ENCODE results near the gene SMC3.

DNA sequence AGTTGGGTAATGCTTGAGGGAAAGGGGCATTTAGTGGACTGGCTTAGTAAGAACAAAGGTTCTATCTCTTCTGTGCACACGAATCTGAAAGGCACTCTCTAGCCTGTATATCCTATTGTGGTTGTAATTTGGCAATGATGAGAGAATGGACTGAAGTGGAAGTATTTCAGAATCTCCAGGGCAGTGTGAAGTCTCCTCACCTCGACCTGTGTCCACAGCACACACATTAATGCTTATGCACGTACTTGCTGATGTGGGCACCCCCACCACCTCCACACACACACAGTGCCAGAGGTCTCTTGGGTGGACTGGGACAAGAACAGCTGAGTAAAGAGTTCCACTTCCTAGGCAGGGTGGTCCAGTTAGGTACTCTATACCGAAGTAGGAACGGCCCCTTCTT lies 6.9 kb downstream of the SMC3 start:
- no peak for TF ChIP-seq POLR2A (IDR thresholded peaks at IDR 0.05)
- TF ChIP-seq, protein P1, sequence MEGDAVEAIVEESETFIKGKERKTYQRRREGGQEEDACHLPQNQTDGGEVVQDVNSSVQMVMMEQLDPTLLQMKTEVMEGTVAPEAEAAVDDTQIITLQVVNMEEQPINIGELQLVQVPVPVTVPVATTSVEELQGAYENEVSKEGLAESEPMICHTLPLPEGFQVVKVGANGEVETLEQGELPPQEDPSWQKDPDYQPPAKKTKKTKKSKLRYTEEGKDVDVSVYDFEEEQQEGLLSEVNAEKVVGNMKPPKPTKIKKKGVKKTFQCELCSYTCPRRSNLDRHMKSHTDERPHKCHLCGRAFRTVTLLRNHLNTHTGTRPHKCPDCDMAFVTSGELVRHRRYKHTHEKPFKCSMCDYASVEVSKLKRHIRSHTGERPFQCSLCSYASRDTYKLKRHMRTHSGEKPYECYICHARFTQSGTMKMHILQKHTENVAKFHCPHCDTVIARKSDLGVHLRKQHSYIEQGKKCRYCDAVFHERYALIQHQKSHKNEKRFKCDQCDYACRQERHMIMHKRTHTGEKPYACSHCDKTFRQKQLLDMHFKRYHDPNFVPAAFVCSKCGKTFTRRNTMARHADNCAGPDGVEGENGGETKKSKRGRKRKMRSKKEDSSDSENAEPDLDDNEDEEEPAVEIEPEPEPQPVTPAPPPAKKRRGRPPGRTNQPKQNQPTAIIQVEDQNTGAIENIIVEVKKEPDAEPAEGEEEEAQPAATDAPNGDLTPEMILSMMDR (IDR thresholded peaks at IDR 0.05), result no peak
